Activated CD4-positive, alpha-beta memory T cell treated with anti-CD3 and anti-CD28 coated beads, Interleukin-2, amount 10 ng/mL, durations not matched to agents 7 days and 5 days (primary cell): ENCODE data around the gene TRIM24. TPM values are rescaled to one million over a fixed set of nuclear protein-coding genes. Genes with fewer than 3 reads are reported as not detected.
"Not testable (repeated sequence)": the region's sequence is repeated elsewhere in the genome, so short reads cannot be mapped to it uniquely, and the experiment has no call there.

Source experiments
- CTCF ChIA-PET: fragments of 350-600 bp; sonication (Branson Sonifier 250); formaldehyde crosslinking; loops from one replicate; lab custom pipeline; 2021; ENCODE audit warnings: antibody characterized with exemption, inconsistent platforms; lab: Charles Lee
- POLR2A ChIA-PET: fragments of 350-600 bp; sonication (Branson Sonifier 250); formaldehyde crosslinking; loops from one replicate; lab custom pipeline; 2021; ENCODE audit warnings: antibody characterized with exemption; lab: Charles Lee
- DNase-seq: peaks from one replicate; pipeline ENCODE4 v3.0.0-alpha.2; 2020
- H3K27ac Mint-ChIP-seq: one replicate; pipeline ENCODE4 v1.8.0; 2021; ENCODE audit warnings: mild to moderate bottlenecking, mixed read lengths
- H3K27me3 Mint-ChIP-seq: one replicate; pipeline ENCODE4 v1.8.0; 2021; ENCODE audit warnings: mixed read lengths
- H3K36me3 Mint-ChIP-seq: one replicate; pipeline ENCODE4 v1.8.0; 2021; ENCODE audit warnings: low read depth, mixed read lengths
- H3K4me1 Mint-ChIP-seq: one replicate; pipeline ENCODE4 v1.8.0; 2021; ENCODE audit warnings: mixed read lengths
- H3K4me3 Mint-ChIP-seq: one replicate; pipeline ENCODE4 v1.8.0; 2021; ENCODE audit warnings: mild to moderate bottlenecking, mixed read lengths
- H3K9me3 Mint-ChIP-seq: one replicate; pipeline ENCODE4 v1.8.0; 2021; ENCODE audit warnings: mixed read lengths
- total RNA-seq, 2 experiments: library from RNA; stranded (reverse); gene quantifications; one replicate each; pipeline ENCODE4 v1.2.3, GENCODE V29; 2021

TRIM24 gene
- 10 to 100 TPM; 17.8 to 19.6 TPM for total RNA-seq

- DNase-seq = no peak
- Mint-ChIP-seq H3K27me3 (peaks cover 2% of the 10 kb centered on the region), H3K4me3 (peak within 1 kb of the TSS; percentile 91), H3K9me3 (no peaks in the 10 kb centered on the region), H3K27ac (peak within 1 kb of the TSS; percentile 94), H3K4me1 (peaks cover 38% of the 10 kb centered on the region), H3K36me3 (peaks cover 18% of the 10 kb centered on the region)
- CTCF ChIA-PET = interaction anchor here (0.7 to 1.7 kb wide), 5 partner anchors 24 to 406 kb away, joined by 3 to 7 read pairs (median 3); no protein-coding TSS in a partner anchor
- POLR2A ChIA-PET = interaction anchor here (0.6 to 1.6 kb wide), 4 partner anchors 18 to 426 kb away, joined by 3 to 6 read pairs (median 3); no protein-coding TSS in a partner anchor
Observed at GRCh38 chr7:138460176-138460648, at the start of gene TRIM24. TSS of gene TRIM24 (plus strand) at chr7:138460259. CDS start at chr7:138460549, 290 bp downstream.

- DNase-seq, POLR2A ChIA-PET, H3K4me3 Mint-ChIP-seq, H3K9me3 Mint-ChIP-seq, H3K27ac Mint-ChIP-seq, H3K4me1 Mint-ChIP-seq, H3K36me3 Mint-ChIP-seq, CTCF ChIA-PET, H3K27me3 Mint-ChIP-seq: not testable (repeated sequence)
Observed at GRCh38 chr7:138412077-138412476, 48.0 kb upstream of the TRIM24 start.

- H3K27me3 Mint-ChIP-seq, H3K4me1 Mint-ChIP-seq, H3K36me3 Mint-ChIP-seq, CTCF ChIA-PET, H3K9me3 Mint-ChIP-seq, POLR2A ChIA-PET, DNase-seq, H3K27ac Mint-ChIP-seq, H3K4me3 Mint-ChIP-seq: not testable (repeated sequence)
Observed at GRCh38 chr7:138412921-138413320, 47.1 kb upstream of the TRIM24 start.

- Mint-ChIP-seq H3K4me1 (no peaks in the 10 kb centered on the region), H3K9me3 (no peaks in the 10 kb centered on the region), H3K27me3 (peaks cover 2% of the 10 kb centered on the region), H3K27ac (no peak overlapping the region), H3K4me3 (no peak overlapping the region), H3K36me3 (no peaks in the 10 kb centered on the region)
- no peak for DNase-seq
- ChIA-PET POLR2A (no interaction called here), CTCF (no interaction called here)
Observed at GRCh38 chr7:138417078-138417700, 42.9 kb upstream of the TRIM24 start.

GRCh38 chr7:138417764-138418163 is 42.3 kb upstream of the TRIM24 start:
- H3K9me3 Mint-ChIP-seq = no peaks in the 10 kb centered on the region
- no peaks in the 10 kb centered on the region for H3K36me3 Mint-ChIP-seq
- no peaks in the 10 kb centered on the region for H3K4me1 Mint-ChIP-seq
- H3K4me3 Mint-ChIP-seq = no peak overlapping the region
- ChIA-PET CTCF (no interaction called here), POLR2A (no interaction called here)
- peaks cover 2% of the 10 kb centered on the region for H3K27me3 Mint-ChIP-seq
- no peak overlapping the region for H3K27ac Mint-ChIP-seq
- no peak for DNase-seq

GRCh38 chr7:138418403-138418802 is 41.7 kb upstream of the TRIM24 start:
- H3K4me3 Mint-ChIP-seq, H3K4me1 Mint-ChIP-seq, H3K27me3 Mint-ChIP-seq, H3K27ac Mint-ChIP-seq, POLR2A ChIA-PET, CTCF ChIA-PET, H3K9me3 Mint-ChIP-seq, DNase-seq, H3K36me3 Mint-ChIP-seq: not testable (repeated sequence)

GRCh38 chr7:138425026-138425425 is 35.0 kb upstream of the TRIM24 start:
- CTCF ChIA-PET = no interaction called here
- POLR2A ChIA-PET = no interaction called here

GRCh38 chr7:138429577-138430250 is 30.3 kb upstream of the TRIM24 start:
- ChIA-PET CTCF (no interaction called here), POLR2A (no interaction called here)
- no peak for DNase-seq
- H3K4me3 Mint-ChIP-seq = no peak overlapping the region
- H3K4me1 Mint-ChIP-seq = no peaks in the 10 kb centered on the region
- H3K36me3 Mint-ChIP-seq = peaks cover 9% of the 10 kb centered on the region
- peaks cover 23% of the 10 kb centered on the region for H3K9me3 Mint-ChIP-seq
- H3K27ac Mint-ChIP-seq = no peak overlapping the region
- no peaks in the 10 kb centered on the region for H3K27me3 Mint-ChIP-seq

More at GRCh38 chr7:138425026-138425425, 35.0 kb upstream of the TRIM24 start:
- Mint-ChIP-seq H3K27ac (no peak overlapping the region), H3K4me3 (no peak overlapping the region), H3K36me3 (peaks cover 9% of the 10 kb centered on the region), H3K27me3 (no peaks in the 10 kb centered on the region), H3K4me1 (no peaks in the 10 kb centered on the region), H3K9me3 (peaks cover 11% of the 10 kb centered on the region)
- no peak for DNase-seq

- Mint-ChIP-seq H3K36me3 (peaks cover 9% of the 10 kb centered on the region), H3K4me1 (no peaks in the 10 kb centered on the region), H3K27ac (no peak overlapping the region), H3K27me3 (no peaks in the 10 kb centered on the region), H3K9me3 (peaks cover 23% of the 10 kb centered on the region), H3K4me3 (no peak overlapping the region)
- POLR2A ChIA-PET = no interaction called here
- DNase-seq = no peak
- CTCF ChIA-PET = interaction anchor here (0.6 kb wide), 1 partner anchor 331 kb away, joined by 4 read pairs; no protein-coding TSS in a partner anchor
Observed at GRCh38 chr7:138431517-138431916, 28.5 kb upstream of the TRIM24 start.

- Mint-ChIP-seq H3K9me3 (peaks cover 20% of the 10 kb centered on the region), H3K36me3 (peaks cover 7% of the 10 kb centered on the region), H3K4me1 (no peaks in the 10 kb centered on the region), H3K27ac (no peak overlapping the region), H3K27me3 (no peaks in the 10 kb centered on the region), H3K4me3 (no peak overlapping the region)
- ChIA-PET POLR2A (no interaction called here), CTCF (no interaction called here)
- no peak for DNase-seq
Observed at GRCh38 chr7:138433583-138434443, 26.2 kb upstream of the TRIM24 start.

- Mint-ChIP-seq H3K36me3 (peaks cover 3% of the 10 kb centered on the region), H3K4me1 (no peaks in the 10 kb centered on the region), H3K9me3 (peaks cover 17% of the 10 kb centered on the region), H3K4me3 (no peak overlapping the region), H3K27ac (no peak overlapping the region), H3K27me3 (no peaks in the 10 kb centered on the region)
- no peak for DNase-seq
- ChIA-PET CTCF (no interaction called here), POLR2A (no interaction called here)
Observed at GRCh38 chr7:138434597-138435019, 25.5 kb upstream of the TRIM24 start.

- H3K36me3 Mint-ChIP-seq = no peaks in the 10 kb centered on the region
- POLR2A ChIA-PET = no interaction called here
- peaks cover 9% of the 10 kb centered on the region for H3K9me3 Mint-ChIP-seq
- H3K4me3 Mint-ChIP-seq = no peak overlapping the region
- no peaks in the 10 kb centered on the region for H3K4me1 Mint-ChIP-seq
- no peak overlapping the region for H3K27ac Mint-ChIP-seq
- CTCF ChIA-PET = interaction anchor here (1.3 kb wide), 1 partner anchor 25 kb away, joined by 3 read pairs; the partner anchor contains the start of gene TRIM24
- no peaks in the 10 kb centered on the region for H3K27me3 Mint-ChIP-seq
- DNase-seq = no peak
Observed at GRCh38 chr7:138435231-138435919, 24.7 kb upstream of the TRIM24 start.
